GM18517 (cell line): ENCODE measurements around the gene GANC.
"Not testable (repeated sequence)": the region's sequence is repeated elsewhere in the genome, so short reads cannot be mapped to it uniquely, and the experiment has no call there.

ENCODE experiments used
- ATAC-seq: cut with Tn5 transposase; IDR thresholded peaks from one replicate; pipeline ENCODE4 v1.9.1; 2021; ENCODE audit warnings: mild to moderate bottlenecking, moderate library complexity; ENCODE audit not compliant: unreplicated experiment

The GANC gene, protein sequence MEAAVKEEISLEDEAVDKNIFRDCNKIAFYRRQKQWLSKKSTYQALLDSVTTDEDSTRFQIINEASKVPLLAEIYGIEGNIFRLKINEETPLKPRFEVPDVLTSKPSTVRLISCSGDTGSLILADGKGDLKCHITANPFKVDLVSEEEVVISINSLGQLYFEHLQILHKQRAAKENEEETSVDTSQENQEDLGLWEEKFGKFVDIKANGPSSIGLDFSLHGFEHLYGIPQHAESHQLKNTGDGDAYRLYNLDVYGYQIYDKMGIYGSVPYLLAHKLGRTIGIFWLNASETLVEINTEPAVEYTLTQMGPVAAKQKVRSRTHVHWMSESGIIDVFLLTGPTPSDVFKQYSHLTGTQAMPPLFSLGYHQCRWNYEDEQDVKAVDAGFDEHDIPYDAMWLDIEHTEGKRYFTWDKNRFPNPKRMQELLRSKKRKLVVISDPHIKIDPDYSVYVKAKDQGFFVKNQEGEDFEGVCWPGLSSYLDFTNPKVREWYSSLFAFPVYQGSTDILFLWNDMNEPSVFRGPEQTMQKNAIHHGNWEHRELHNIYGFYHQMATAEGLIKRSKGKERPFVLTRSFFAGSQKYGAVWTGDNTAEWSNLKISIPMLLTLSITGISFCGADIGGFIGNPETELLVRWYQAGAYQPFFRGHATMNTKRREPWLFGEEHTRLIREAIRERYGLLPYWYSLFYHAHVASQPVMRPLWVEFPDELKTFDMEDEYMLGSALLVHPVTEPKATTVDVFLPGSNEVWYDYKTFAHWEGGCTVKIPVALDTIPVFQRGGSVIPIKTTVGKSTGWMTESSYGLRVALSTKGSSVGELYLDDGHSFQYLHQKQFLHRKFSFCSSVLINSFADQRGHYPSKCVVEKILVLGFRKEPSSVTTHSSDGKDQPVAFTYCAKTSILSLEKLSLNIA (N-terminal part only)

DNA sequence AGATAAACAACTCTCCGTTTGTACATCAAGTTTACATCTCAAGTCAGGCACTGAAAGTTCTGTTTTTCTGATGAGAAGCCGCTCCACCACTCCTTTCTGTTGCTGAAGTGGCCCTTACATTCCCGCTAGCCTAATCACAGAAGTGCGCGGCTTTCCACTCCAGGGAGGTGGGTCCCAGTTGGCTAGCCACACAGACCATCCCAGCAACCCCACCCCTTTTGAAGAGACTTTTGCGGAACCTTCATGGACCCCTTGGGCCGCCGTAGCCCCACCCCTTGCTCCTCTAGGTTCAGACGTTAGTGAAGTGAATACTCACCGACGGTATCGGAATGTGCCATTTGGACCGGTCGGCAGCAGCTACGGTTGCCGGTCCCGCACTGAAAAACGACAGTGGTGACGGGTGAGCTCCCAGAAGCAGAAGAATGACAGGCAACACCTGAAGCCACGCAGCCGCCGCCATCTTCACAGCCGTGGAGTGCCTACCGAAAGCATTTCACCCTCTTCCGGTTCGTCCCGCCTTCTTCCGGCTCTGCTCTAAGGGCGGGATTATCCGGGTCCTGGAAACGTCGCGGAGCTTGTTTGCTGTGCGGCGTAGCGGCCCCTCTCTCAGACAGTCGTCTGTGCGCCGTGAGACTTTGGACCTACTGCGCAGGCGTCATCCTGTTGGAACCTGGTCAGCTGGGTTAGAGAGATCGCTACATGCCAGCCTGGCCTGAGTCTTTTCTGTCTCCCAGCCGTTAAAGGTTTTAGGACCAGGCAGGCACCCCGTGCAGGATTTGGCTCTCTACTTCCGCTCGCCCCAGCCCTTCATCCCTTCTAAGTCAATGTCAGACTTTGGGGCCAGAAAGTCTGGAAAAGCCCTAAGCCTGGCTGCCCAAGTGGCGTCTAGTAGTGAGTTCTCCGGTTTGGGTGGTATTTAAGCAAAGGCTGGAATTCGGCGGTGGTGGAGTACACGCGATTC is at the start of gene GANC, which contains the start of gene TMEM87A:
TSS of gene GANC (plus strand) at position 263 of the 961 bp plus-strand sequence. CDS start 1,281 bp downstream, outside the sequence.
TSS of gene TMEM87A (minus strand) at position 495 of the 961 bp plus-strand sequence. CDS start at position 460, 35 bp downstream.
- ATAC-seq = peak; percentile 84

- no peak for ATAC-seq
These were observed 46.4 kb upstream of the GANC start for GRCh38 chr15:42226648-42227047.

DNA sequence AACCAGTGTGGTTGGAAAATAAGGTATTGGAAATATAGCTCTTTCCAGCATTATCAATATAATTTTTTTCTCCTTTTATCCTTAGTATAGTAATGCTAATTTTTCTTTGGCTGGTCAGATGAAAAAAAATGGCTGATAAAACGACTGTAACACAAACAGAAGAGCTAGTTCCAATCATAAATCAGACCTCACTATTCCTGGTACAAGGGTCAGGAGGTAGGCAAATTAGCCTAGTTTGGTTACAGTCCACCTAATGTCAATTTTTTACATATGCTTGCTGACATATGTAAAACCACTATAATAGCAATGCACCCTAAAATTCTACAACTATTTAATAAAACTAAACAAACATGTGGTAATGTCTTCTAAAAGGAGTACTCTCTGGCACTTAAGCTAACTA is 45.0 kb upstream of the GANC start:
- no peak for ATAC-seq

DNA sequence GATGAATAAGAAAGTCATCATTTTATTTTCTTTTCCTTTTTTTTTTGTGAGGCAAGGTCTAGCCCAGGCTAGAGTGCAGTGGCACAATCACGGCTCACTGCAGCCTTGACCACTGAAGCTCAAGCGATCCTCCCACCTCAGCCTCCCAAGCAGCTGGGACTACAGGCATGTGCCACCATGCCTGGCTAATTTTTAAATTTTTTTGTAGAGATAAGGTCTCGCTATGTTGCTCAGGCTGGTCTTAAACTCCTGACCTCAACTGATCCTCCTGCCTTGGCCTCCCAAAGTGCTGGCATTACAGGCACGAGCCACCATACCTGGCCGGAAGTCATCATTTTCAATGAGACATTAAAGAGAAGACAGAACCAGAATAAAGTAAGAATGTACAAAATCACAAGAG is 44.0 kb upstream of the GANC start:
- not testable (repeated sequence) for ATAC-seq

GRCh38 chr15:42231088-42231487 is 41.9 kb upstream of the GANC start:
- ATAC-seq = no peak

GRCh38 chr15:42232606-42233005 is 40.4 kb upstream of the GANC start:
- ATAC-seq = no peak

GRCh38 chr15:42233107-42233506 is 39.9 kb upstream of the GANC start:
- ATAC-seq = no peak

DNA sequence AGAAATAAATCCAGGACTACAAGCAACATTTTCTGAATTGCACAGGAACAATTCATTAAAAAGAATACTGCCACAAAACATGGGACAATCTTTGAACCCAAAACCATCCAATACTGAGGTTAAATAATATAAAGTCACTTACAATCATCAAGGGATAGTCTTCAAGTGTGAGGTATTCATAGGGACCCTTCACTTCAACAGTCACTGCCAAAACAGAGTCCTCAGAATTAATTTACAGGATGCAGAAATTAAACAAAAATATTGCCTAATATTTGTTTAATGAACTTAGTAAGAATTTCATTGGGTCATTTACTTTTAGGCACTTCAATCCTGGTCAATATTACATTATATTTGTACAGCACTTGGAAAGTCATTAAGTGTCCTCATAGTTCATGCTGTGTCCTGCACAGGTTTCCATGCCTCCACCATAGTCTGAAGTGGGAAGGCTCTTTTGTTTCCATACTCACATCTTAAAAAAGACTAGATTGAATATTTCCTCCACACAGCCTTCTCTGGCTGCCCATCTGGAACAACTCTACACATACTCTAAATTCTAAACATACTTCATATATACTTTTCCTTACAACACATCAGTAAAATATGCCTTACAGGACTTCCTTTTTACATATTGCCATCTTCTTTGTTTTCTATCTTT is 33.3 kb upstream of the GANC start:
- no peak for ATAC-seq

GRCh38 chr15:42240823-42241222 is 32.2 kb upstream of the GANC start:
- ATAC-seq = no peak

DNA sequence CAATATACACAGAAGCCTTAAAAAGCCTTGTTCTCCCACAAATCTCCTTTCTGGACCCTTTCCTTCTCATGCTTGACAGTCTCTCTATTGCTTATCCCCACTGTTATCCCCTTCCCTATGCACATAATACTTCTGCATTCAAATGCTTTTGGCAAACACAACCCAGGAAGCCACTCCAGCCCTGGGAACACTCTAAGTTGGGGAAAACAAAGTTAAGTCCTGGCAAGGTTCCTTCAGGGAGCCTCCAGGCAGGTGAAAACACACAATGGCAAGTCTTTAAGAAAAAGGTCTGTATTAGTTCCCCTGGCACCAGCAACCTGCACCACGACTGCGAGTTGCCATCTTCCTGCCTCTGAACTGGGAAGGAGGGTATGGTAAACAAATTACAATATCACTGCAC is 19.7 kb upstream of the GANC start:
- ATAC-seq = no peak

DNA sequence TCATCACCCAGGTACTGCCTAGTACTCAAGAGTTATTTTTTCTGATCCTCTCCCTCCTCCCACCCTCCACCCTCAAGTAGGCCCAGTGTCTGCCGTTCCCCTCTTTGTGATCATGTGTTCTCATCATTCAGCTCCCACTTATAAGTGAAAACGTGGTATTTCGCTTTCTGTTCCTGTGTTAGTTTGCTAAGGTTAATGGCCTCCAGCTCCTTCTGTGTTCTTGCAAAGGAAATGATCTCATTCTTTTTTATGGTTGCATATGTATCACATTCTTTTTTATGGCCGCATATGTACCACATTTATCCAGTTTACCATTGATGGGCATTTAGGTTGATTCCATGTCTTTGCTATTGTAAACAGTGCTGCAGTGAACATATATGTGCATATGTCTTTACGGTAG is 8.2 kb upstream of the GANC start:
- ATAC-seq = no peak

- no peak for ATAC-seq
These were observed 5.7 kb upstream of the GANC start for GRCh38 chr15:42267286-42267685.

- no peak for ATAC-seq
These were observed 2.5 kb upstream of the GANC start for GRCh38 chr15:42270551-42270950.

DNA sequence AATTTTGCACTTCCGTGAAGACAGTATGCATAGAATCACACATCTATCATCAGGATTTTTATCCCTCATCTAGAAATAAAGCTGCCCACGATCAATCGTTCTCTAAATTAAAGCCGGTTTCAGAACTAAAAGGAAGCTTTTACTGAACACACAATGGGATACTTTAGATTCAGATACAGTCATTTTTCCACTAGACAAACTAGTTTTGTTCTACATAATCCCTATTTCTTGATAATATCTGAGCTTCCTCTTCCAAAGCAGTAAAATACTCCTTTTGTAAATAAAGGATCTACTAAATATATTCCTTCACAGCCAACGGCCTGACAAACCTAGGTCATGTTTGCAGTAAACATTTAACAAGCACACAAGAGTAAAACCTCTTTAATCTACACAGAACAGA is 2.0 kb upstream of the GANC start:
- no peak for ATAC-seq

DNA sequence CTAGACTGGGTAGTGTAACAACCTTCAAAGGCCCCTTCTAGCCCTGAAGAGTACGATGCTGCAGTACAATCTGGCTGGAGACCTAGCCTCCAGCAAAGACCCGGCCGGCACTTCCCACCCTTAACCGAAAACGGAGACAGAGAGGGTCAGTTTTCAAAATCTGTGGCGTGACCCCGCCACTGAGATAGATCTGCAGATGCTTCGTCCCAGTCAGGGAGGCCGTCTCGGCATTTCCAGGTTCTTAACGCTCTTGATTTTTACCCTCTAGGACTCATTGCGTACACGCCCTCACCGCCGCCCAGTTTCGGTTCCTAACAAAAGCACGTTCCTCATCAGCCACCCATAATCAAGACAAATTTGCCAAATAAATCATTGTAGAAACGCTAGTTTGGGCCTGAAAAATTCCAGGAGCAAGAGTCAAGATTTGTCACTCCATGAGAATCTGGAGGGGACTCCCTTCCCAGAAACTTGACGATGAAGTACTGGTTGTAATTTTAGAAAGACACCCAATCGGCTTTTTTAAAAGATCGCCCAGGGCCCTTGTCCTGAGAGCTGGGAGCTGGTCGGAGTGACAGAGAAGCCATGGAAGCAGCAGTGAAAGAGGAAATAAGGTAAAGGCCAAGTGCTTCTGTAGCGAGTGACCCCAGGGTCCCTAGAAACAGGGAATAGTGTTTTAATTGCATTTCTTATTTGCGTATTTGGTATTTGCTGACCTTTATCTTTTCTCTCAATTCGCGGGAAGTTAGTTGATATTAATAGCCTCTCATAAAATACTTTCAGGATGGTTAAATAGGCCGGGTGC is 1.1 kb downstream of the GANC start:
- peak; percentile 20 for ATAC-seq

DNA sequence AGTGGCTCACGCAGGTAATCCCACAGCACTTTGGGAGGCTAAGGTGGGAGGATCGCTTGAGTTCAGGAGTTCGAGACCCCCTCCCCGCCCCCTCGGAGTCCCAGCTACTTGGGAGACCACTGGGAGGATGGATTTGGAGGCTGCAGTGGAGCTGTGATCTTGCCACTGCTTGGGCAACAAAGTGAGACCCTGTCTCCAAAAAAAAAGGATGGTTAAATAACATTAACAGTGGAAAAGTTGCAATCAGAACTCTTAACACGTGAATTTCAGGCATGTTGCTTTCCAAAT is 1.6 kb downstream of the GANC start:
- no peak for ATAC-seq

DNA sequence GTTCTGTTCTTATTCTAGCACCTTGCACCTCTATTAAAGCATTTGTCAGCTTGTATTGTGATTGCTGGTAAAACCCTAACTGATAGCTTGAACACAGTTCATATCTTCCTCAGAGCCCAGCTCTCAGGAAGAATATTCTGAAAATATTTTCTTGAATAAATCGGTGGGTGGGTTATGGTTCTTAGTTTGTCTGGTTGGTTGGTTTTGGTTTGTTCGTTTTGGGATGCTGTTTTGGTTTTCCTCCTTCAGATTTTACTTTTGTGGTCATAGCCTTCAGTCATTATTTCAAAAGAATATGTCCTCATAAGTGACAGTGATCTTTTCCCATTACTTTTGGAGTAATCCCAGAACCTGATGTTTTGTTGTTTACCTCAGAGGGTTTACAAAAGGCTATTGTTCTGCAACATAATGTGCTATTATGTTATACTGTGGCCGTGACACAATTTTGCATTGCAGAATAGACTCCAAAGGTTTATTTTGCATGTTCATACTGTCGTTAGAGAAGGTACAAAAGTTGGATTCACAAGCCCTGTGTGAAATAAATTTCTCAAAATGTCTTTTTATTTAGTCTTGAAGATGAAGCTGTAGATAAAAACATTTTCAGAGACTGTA is 2.9 kb downstream of the GANC start:
- no peak for ATAC-seq

DNA sequence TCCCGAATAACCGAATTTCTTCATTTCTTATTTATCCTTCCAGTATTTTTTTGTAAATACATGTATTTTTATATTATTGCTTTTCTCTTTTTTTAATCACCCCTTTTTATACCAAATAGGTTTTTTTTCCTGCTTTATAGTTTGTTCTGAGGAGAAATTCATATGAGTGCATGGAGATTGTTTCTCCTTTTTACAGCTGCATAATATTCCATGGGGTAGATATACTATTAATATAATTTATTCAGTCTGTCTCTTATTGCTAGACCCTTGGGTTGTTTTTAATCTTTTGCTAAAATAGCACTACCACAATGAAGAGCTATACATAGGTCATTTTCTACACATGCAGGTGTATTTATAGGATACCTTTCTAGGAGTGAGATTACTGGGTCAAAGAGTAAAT is 3.8 kb downstream of the GANC start:
- no peak for ATAC-seq

GRCh38 chr15:42279234-42279723 is 6.3 kb downstream of the GANC start:
- no peak for ATAC-seq
